Measurements from ENCODE around the gene RMRP. TPM values are rescaled to one million over a fixed set of nuclear protein-coding genes. Genes with fewer than 3 reads are reported as not detected.
"Not testable (repeated sequence)": the region's sequence is repeated elsewhere in the genome, so short reads cannot be mapped to it uniquely, and the experiment has no call there.

RMRP gene
- total and polyA plus RNA-seq, 2 of the 4 experiments (the other 2 are of a cell fraction), result 39.7 to 13,690 TPM

DNA sequence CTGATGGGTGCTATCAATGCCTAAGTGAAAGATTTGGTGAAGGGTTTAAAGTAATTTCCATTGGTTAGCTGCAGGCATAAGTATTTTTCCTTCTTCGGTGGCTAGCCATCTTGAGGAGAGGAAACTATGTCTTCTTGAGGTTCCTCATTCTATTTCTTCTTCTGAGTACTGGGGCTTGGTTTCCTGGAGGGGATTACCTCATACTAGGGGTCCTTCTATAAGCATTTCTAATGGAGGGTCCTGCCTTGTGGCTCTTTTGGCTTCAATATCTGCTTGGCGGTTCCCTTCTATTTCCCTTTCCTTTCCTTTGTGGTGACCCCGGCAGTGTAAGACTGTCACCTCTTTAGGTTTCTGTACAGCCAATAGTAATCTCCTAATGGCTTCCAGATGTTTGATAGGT is 16.3 kb downstream of the RMRP start:
- H2AFZ ChIP-seq (replicated peaks; ENCODE audit: low read length, poor library complexity); H2BK20ac ChIP-seq (ENCODE audit: low read depth, low read length); H3K4ac ChIP-seq (ENCODE audit: low read depth, low read length); CTCF ChIA-PET; H4K91ac ChIP-seq (ENCODE audit: insufficient read depth, low read depth, low read length); H3K9ac ChIP-seq (ENCODE audit: low read depth, low read length); H3K79me1 ChIP-seq (ENCODE audit: low read depth in 1 of 2, low read length in 2 of 2); H4K8ac ChIP-seq (ENCODE audit: low read depth in 2 of 2, low read length in 2 of 2); H3K36me3 ChIP-seq (ENCODE audit: control insufficient read depth, insufficient read depth, low read length); H3K27ac ChIP-seq (ENCODE audit: insufficient read depth, low read length); H3K9me1 ChIP-seq (ENCODE audit: insufficient read depth, low read length); H2BK120ac ChIP-seq (ENCODE audit: low read depth, low read length); H3K23ac ChIP-seq (ENCODE audit: low read depth, low read length); H3K4me2 ChIP-seq (ENCODE audit: low read depth, low read length); ATAC-seq (ENCODE audit: low read depth); H3K27me3 ChIP-seq (ENCODE audit: control insufficient read depth, insufficient read depth, low read length); H3K4me1 ChIP-seq (ENCODE audit: control insufficient read depth, insufficient read depth, low read length); H3K14ac ChIP-seq (replicated peaks; ENCODE audit: low read depth, low read length); BruUV-seq (replicated peaks); H2BK5ac ChIP-seq (ENCODE audit: low read depth, low read length, poor library complexity, severe bottlenecking); POLR2A ChIA-PET (ENCODE audit: unreplicated experiment); H2BK15ac ChIP-seq (ENCODE audit: low read depth, low read length); dilution Hi-C loops (cut with HindIII; ENCODE audit: low sequenced_read_pairs, unreplicated experiment); H4K20me1 ChIP-seq (ENCODE audit: insufficient read depth, low read length); intact Hi-C loops (cut with micrococcal nuclease); DNase-seq; H2AK9ac ChIP-seq (replicated peaks; ENCODE audit: low read depth, low read length, poor library complexity); H4K5ac ChIP-seq (ENCODE audit: low read depth, low read length); H3K9me3 ChIP-seq (ENCODE audit: control insufficient read depth, insufficient read depth, low read length); H3K18ac ChIP-seq (ENCODE audit: low read depth, low read length); H3K56ac ChIP-seq (ENCODE audit: extremely low read depth, insufficient read depth, low read length); H3K4me3 ChIP-seq (ENCODE audit: insufficient read depth, low read depth, low read length); in situ Hi-C loops (cut with MboI; ENCODE audit: low sequenced_read_pairs); H2AK5ac ChIP-seq (ENCODE audit: low read depth, low read length): not testable (repeated sequence)
- WGBS, 2 experiments (ENCODE audit: extremely low coverage in 2 of 2, insufficient read length in 1 of 2), result no CpG with 5 or more reads among the region's 3 CpGs

DNA sequence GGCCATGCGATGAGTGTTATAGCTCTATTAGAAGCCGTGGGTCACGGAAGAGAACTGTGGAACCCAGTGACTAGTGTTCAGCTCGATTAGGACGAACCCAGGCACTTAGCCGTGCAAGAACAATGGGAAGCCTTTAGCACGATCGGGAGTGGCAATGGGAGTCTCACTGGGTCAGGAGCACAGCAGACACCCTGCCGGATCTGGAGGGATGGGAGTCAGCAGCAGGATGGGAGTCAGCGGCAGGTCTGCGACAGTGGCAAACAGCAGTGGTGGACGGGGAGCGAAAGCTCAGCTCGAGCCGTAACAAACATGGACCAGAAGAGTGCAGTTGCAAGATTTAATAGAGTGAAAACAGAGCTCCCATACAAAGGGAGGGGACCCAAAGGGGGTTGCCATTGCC is 17.4 kb downstream of the RMRP start:
- POLR2A ChIA-PET (ENCODE audit: unreplicated experiment); H4K5ac ChIP-seq (ENCODE audit: low read depth, low read length); DNase-seq; CTCF ChIA-PET; H3K4ac ChIP-seq (ENCODE audit: low read depth, low read length); BruUV-seq (replicated peaks); H2BK5ac ChIP-seq (ENCODE audit: low read depth, low read length, poor library complexity, severe bottlenecking); H2AK9ac ChIP-seq (replicated peaks; ENCODE audit: low read depth, low read length, poor library complexity); H2BK20ac ChIP-seq (ENCODE audit: low read depth, low read length); H3K4me2 ChIP-seq (ENCODE audit: low read depth, low read length); H2AK5ac ChIP-seq (ENCODE audit: low read depth, low read length); H3K18ac ChIP-seq (ENCODE audit: low read depth, low read length); H3K4me3 ChIP-seq (ENCODE audit: insufficient read depth, low read depth, low read length); H2AFZ ChIP-seq (replicated peaks; ENCODE audit: low read length, poor library complexity); H3K27me3 ChIP-seq (ENCODE audit: control insufficient read depth, insufficient read depth, low read length); H3K56ac ChIP-seq (ENCODE audit: extremely low read depth, insufficient read depth, low read length); dilution Hi-C loops (cut with HindIII; ENCODE audit: low sequenced_read_pairs, unreplicated experiment); H3K9me3 ChIP-seq (ENCODE audit: control insufficient read depth, insufficient read depth, low read length); H3K27ac ChIP-seq (ENCODE audit: insufficient read depth, low read length); intact Hi-C loops (cut with micrococcal nuclease); H2BK120ac ChIP-seq (ENCODE audit: low read depth, low read length); H4K91ac ChIP-seq (ENCODE audit: insufficient read depth, low read depth, low read length); H3K79me1 ChIP-seq (ENCODE audit: low read depth in 1 of 2, low read length in 2 of 2); H3K14ac ChIP-seq (replicated peaks; ENCODE audit: low read depth, low read length); H4K8ac ChIP-seq (ENCODE audit: low read depth in 2 of 2, low read length in 2 of 2); ATAC-seq (ENCODE audit: low read depth); H3K36me3 ChIP-seq (ENCODE audit: control insufficient read depth, insufficient read depth, low read length); in situ Hi-C loops (cut with MboI; ENCODE audit: low sequenced_read_pairs); H4K20me1 ChIP-seq (ENCODE audit: insufficient read depth, low read length); H3K9me1 ChIP-seq (ENCODE audit: insufficient read depth, low read length); H3K9ac ChIP-seq (ENCODE audit: low read depth, low read length); H2BK15ac ChIP-seq (ENCODE audit: low read depth, low read length); H3K23ac ChIP-seq (ENCODE audit: low read depth, low read length); H3K4me1 ChIP-seq (ENCODE audit: control insufficient read depth, insufficient read depth, low read length): not testable (repeated sequence)
- 94% methylated on average over 12 of the region's 15 CpGs; no CpG with 5 or more reads in 1 of the 2 experiments for WGBS, 2 experiments (ENCODE audit: extremely low coverage in 2 of 2, insufficient read length in 1 of 2)
